Measurements from ENCODE around the gene NDUFB1.

The NDUFB1 gene

GRCh38 chr14:92088494-92088893 lies 33.0 kb downstream of the NDUFB1 start:
- no peak for DNase-seq

GRCh38 chr14:92074555-92074954 lies 47.0 kb downstream of the NDUFB1 start:
- no peak for DNase-seq
